Hematopoietic multipotent progenitor cell treated with erythropoietin and hydrocortisone succinate and interleukin-3 and kit ligand, for 4 days (in vitro differentiated cells): ENCODE measurements around the gene C1orf105.

Experiments
- DNase-seq: peaks from one replicate; pipeline ENCODE4 v3.0.0-alpha.2; 2015

C1orf105 gene

GRCh38 chr1:172460887-172461315 is 40.4 kb downstream of the C1orf105 start:
- DNase-seq: no peak

DNA sequence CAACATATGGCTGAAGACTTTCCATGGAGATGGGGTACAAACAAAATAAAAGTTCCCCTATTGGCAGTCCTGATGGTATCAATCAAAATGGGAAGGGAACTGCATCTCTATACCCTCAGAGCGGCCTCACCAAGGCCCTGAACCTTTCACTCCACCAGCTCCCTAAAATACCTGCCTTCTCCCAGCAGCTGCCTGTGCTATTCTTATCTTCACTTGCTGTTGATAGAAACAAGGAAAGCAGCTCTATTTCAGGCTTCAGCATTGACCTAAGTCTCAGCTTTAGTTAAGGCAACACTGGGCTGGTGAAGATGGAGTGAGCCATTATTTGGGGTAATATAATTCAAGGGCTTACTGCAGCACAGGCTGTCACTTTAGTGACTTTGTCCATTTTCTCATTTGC is 45.1 kb downstream of the C1orf105 start:
- DNase-seq: no peak

DNA sequence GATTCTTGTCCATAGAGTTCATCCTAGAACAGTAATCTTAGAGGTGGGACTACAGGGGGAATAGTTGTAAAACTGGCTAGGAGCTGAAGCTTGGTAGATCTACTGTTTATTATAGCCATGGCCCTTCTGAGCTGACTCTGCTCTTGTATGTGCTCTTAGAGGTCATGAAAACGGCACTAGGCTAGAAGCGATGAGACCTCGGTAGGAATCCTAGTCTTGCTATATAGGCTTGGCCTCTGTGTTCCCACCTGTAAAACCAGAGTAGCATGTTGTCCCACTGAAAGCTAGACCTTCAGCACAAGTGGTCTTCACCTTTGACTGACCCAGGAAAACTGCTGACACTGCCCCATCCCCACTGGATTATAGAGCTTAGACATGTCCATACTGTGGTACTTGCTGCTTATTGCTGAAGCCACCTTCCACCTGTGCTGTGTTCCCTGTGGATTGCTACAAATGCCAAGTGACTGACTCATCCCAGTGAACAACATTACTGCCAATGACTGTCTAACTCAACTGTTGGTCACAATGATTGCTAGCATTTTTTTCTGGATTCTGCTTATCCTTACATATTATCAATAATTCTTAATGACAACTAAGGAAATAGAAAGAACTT is 46.4 kb downstream of the C1orf105 start:
- no peak for DNase-seq

DNA sequence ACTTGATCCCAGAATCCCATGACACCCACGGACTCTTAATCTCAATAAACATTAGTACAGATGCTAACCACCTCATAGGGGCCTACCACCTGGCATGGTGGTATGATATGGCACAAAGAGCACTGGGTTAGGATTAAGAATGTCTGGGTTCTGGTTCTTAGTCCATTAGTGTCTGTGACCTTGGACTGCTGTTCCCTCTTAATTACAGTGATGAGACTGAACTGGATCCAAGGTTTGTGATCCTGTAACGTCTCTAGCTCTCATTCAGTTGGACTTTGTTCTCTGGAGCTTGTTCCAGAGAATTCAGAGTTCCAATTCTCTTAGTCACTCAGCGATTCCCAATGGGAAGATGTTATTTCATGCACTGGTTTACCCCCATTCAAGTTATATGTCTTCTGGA is 47.0 kb downstream of the C1orf105 start:
- DNase-seq: no peak

DNA sequence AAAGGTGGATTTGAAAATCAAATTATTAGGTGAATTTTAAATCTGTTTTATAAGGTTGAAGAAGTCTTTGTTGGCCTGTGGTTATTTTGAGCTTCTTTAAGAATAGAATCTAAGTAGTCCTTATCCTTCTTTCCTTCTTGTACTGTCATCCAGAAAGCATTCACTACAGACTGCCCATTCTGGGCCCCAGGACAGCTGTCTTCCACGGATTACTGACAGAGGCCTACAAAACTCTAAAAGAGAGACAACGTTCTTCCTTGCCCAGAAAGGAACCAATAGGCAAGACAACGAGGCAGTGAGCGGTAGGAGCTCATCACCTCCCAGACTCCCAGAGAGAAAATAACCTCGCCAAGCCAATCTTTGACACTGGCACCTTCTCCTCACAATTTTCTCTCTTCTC is 47.8 kb downstream of the C1orf105 start:
- DNase-seq: no peak

DNA sequence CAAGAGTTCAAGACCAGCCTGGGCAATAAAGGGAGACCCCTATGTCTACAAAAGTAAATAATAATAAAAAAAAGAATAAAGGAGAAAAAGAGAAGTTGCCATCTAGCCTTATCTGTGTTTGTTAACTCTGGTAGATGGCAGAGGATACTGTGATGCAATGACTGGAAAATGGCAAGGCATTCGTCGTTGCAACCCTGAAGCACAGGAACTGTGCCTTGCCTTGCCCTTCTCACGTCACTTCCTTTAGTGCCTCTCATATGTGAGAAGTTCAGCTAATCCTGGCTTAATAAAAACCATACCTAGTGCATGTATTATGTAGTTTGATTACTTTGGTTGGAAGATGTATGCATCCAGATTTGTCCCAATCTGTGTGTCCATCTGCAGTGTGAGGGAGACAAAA is 49.2 kb downstream of the C1orf105 start:
- peak; percentile 70 for DNase-seq

DNA sequence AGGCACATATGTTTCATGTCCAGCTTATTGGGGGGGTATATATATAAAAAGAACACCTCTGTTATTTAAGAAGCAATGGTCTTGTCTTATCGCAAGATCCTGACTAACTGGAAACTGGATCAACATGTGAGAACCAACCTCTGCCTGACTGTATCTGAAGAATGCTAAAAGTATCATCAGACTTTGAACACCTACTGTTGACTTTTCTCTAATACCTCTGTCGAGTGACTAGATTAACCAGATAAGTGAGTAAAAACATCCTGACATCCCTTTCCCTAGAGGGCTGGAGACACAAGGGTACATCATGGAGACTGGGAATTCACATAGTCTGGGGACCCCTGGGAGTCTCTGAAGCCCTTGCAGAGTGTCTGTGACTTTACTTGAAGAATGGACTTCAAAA is 49.7 kb downstream of the C1orf105 start:
- no peak for DNase-seq

- no peak for DNase-seq
Observed at GRCh38 chr1:172471666-172472065, 51.2 kb downstream of the C1orf105 start.

DNA sequence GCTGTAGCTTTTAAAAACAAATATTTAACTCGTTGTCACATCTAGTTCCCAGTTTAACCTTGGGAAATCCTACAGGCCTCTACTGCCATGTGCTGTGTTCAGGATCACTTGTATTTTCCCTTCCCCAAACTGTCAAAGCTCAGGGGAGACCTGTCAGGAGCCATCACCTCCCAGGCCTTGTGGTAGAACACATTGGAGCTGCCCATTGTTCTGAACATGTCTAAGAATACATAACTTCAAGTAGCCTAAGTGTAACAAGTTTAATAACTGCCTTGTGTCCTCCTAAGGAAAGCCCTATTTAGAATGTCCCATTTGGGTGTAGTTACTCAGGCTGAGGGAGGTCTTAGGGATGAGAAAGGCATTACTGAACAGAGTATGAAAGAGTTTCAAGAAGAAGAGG is 52.0 kb downstream of the C1orf105 start:
- DNase-seq: no peak

GRCh38 chr1:172473302-172473701 is 52.8 kb downstream of the C1orf105 start:
- DNase-seq: peak; percentile 88

GRCh38 chr1:172473842-172474241 is 53.4 kb downstream of the C1orf105 start:
- no peak for DNase-seq

DNA sequence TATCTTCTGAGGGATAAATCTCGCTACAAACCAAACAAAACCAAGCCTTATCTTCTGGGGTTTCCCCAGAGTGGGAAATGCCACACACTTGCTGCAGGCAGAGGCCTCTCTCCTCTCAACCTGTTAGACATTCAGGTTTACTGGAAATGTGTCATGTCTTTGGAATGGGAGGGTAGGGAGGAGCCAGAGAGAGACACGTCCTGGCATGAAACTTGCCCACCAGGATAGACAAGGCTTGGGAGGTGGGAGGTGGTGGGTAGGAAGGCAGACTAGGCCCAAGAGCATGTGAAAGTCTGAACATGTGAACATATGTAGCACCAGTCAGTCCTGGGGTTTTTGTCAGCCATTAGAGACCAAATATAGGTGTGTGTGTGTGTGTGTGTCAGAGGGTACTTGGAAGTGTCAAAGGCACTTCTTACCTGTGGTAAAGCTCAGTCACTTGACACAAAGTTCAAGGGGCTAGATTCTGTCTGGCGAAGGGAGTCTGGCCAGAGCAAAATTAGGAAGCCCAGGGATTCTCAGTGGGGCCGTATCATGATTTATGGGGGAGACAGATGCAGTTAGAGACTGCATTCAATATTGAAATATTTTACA is 55.8 kb downstream of the C1orf105 start:
- no peak for DNase-seq

DNA sequence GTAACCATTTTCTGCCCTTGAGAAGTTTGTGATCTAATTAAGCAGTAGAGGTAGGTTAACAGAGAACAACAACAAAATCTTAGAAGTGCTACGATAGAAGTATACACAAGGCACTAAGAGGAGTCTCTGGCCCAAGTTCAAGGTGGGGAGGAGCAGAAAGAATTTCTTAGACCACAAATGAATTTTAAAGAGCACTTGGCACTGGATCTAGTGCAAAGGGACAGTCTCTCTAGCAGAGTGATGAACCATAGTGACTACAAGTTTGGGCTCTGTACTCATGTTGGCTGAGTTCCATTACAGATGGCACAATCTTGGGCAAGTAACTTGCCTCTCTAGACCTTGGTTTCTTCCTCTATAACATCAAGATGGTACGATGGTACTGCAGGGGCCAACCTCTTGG is 56.7 kb downstream of the C1orf105 start:
- no peak for DNase-seq

GRCh38 chr1:172477741-172478140 is 57.3 kb downstream of the C1orf105 start:
- DNase-seq: no peak

DNA sequence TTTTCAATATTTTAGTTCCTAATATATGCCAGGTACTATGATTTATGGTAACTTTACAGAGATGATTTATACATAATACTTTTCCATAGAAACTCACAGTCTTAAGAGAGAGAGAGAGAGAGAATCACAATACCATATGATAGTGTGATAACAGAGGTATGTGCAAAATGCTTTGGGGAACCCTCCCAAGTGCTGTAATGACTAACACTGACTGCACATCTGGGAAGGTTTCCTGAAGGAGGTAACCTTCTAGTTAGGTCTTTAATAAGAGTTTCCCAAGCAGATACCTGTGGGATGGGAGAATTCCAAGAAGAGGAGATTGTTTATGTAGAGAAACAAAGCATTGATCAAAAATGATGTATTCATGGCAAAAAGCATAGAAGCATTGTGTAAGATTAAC is 58.0 kb downstream of the C1orf105 start:
- no peak for DNase-seq

GRCh38 chr1:172480431-172480830 is 59.9 kb downstream of the C1orf105 start:
- no peak for DNase-seq

DNA sequence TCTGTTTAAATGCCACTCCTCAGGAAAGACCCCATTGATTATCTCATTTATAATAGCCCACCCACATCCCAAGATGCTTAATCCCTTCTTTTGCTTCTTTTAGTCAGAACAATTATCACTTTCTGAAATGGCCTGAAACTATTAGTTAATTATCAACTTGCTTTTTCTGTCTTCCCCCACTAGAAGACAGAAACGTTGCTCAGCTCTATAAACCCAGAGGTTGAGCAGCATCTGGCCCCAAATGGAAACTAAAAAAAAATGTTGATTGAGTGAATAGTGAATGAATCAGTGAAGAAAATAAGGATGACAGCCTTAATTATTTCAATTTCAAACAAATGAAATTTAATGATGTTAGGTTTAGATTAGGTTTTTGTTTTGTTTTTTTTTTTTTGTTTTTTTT is 61.6 kb downstream of the C1orf105 start:
- DNase-seq: no peak

GRCh38 chr1:172483448-172483847 is 63.0 kb downstream of the C1orf105 start:
- no peak for DNase-seq

GRCh38 chr1:172484252-172484651 is 63.8 kb downstream of the C1orf105 start:
- DNase-seq: no peak

DNA sequence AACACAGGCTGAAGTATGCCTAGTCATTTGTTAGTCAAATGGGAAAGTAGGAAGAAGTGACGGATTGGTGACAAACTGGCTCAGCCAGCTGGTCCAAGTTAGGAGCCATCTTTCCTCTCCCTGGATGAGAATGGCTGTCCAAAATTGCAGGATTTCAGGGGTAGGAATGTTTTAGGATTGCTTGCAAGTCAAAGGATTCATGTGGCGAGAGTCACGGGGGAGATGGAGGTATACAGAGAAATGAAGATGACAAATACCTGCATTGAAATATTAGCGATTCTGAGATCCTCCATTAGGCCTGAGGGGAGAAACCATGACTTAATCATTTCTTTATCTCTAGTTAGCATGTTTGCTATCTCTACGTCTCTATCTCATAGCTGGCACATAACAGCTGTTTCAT is 65.1 kb downstream of the C1orf105 start:
- no peak for DNase-seq

- DNase-seq: no peak
Observed at GRCh38 chr1:172486805-172487454, 66.4 kb downstream of the C1orf105 start.

DNA sequence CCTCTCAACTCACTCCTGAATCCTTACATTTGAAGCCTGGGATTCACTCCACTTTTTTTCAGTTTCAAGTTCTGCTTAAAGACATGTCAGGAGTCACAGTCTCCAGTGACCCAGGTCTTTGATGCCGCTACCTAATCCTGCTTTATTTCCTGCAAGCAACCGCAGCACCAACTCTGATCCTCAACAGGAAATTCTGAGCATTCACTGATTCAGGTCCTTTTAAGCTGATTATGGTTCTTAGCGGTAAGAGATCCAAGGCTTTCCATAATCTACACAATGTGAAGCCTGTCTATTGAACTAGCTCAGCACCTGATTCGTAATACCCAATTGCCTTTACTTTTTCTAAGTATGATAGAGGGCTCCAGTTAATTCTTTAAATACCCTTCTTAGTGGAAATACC is 67.1 kb downstream of the C1orf105 start:
- peak; percentile 28 for DNase-seq

DNA sequence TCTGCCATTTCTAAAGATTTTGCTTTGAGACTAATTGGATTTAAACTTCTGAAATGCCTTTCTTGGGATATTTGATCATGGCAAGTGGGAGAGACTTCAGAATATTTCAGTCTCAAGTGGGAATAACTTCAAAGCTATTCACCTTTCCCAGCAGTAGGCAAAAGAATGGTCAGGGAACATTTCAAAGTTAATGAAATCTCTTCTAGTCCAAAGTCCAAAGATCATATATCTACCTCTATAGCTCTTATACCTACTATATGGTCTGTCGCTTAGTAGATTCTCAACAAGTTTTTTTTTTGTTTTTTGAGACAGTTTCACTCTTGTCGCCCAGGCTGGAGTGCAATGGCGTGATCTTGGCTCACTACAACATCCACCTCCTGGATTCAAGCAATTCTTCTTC is 67.9 kb downstream of the C1orf105 start:
- DNase-seq: no peak

DNA sequence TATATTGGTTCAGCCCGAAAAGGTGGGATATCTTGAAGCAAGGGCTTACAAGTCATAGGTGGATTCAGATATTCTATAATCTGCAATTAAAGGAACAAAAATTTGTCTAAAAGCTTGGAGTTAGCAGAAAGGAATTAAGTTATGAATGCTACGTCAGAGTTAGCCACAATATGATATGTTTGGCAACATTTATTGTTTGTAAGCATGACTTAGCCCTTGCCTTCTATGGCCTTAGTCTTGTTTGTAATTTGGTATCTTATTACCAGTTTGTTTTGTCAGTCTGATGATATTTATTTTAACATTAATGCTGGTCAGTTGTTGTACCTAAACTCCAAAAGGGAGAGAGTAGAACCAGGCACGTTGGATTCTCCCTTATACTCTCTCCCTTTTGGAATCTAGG is 69.4 kb downstream of the C1orf105 start:
- no peak for DNase-seq

- DNase-seq: no peak
Observed at GRCh38 chr1:172492421-172492820, 71.9 kb downstream of the C1orf105 start.
